ENCODE measurements around the gene RAP1GDS1. TPM values are rescaled to one million over a fixed set of nuclear protein-coding genes. Genes with fewer than 3 reads are reported as not detected.

The RAP1GDS1 gene
- total RNA-seq, 1 donor from 2014 or later, result 64.5 TPM

GRCh38 chr4:98491899-98492559 is 230.8 kb downstream of the RAP1GDS1 start:
- peak overlapping the region; percentile 79 for H3K27ac ChIP-seq (ENCODE audit: low read depth, low read length)
- Mint-ChIP-seq H3K36me3 (ENCODE audit: low read depth, unreplicated experiment) (peaks cover 10% of the 10 kb centered on the region), H3K27ac (ENCODE audit: unreplicated experiment) (peak overlapping the region; percentile 95), H3K27me3 (ENCODE audit: low read depth, unreplicated experiment) (no peaks in the 10 kb centered on the region), H3K4me1 (ENCODE audit: low read depth, unreplicated experiment) (peaks cover 48% of the 10 kb centered on the region), H3K9me3 (ENCODE audit: unreplicated experiment) (no peaks in the 10 kb centered on the region), H3K4me3 (ENCODE audit: unreplicated experiment) (peak overlapping the region; percentile 3)
- no peak overlapping the region for H3K4me3 ChIP-seq (ENCODE audit: insufficient read depth, low read depth, low read length)
- DNase-seq (ENCODE audit: low read depth) (peak; percentile 92), FAIRE-seq (peak; percentile 5)
- H3K27me3 ChIP-seq (ENCODE audit: insufficient read depth, low read length), result no peaks in the 10 kb centered on the region
- H3K79me2 ChIP-seq (ENCODE audit: insufficient read depth, low read length), result peaks cover 80% of the 10 kb centered on the region
- H4K20me1 ChIP-seq (ENCODE audit: insufficient read depth, low read length), result no peaks in the 10 kb centered on the region
- H3K36me3 ChIP-seq (ENCODE audit: insufficient read depth, low read length), result no peaks in the 10 kb centered on the region
- H3K4me1 ChIP-seq (ENCODE audit: insufficient read depth, low read length), result peaks cover 27% of the 10 kb centered on the region
- no peak overlapping the region for H2AFZ ChIP-seq (ENCODE audit: low read depth, low read length)
- peak overlapping the region; percentile 55 for H3K9ac ChIP-seq (ENCODE audit: low read length)
- TF ChIP-seq CTCF (IDR thresholded peaks at IDR 0.05; ENCODE audit: insufficient read depth, low read depth, low read length) (no peak), EZH2 (IDR thresholded peaks at IDR 0.05; ENCODE audit: insufficient read depth, low read length) (no peak)
- H3K9me3 ChIP-seq (ENCODE audit: insufficient read depth, low read depth, low read length), result no peaks in the 10 kb centered on the region
- H3K4me2 ChIP-seq (ENCODE audit: low read length), result peak overlapping the region; percentile 27

GRCh38 chr4:98493296-98493695 is 232.1 kb downstream of the RAP1GDS1 start:
- Histone ChIP-seq H3K36me3 (ENCODE audit: insufficient read depth, low read length) (no peaks in the 10 kb centered on the region), H3K9me3 (ENCODE audit: insufficient read depth, low read depth, low read length) (no peaks in the 10 kb centered on the region), H2AFZ (ENCODE audit: low read depth, low read length) (no peak overlapping the region), H3K4me3 (ENCODE audit: insufficient read depth, low read depth, low read length) (no peak overlapping the region), H3K4me1 (ENCODE audit: insufficient read depth, low read length) (peaks cover 27% of the 10 kb centered on the region), H3K9ac (ENCODE audit: low read length) (no peak overlapping the region), H3K4me2 (ENCODE audit: low read length) (no peak overlapping the region), H3K79me2 (ENCODE audit: insufficient read depth, low read length) (peaks cover 74% of the 10 kb centered on the region), H4K20me1 (ENCODE audit: insufficient read depth, low read length) (no peaks in the 10 kb centered on the region), H3K27ac (ENCODE audit: low read depth, low read length) (no peak overlapping the region), H3K27me3 (ENCODE audit: insufficient read depth, low read length) (no peaks in the 10 kb centered on the region)
- no peak for DNase-seq (ENCODE audit: low read depth)
- H3K27me3 Mint-ChIP-seq (ENCODE audit: low read depth, unreplicated experiment), result no peaks in the 10 kb centered on the region
- peaks cover 50% of the 10 kb centered on the region for H3K4me1 Mint-ChIP-seq (ENCODE audit: low read depth, unreplicated experiment)
- FAIRE-seq, result no peak
- H3K9me3 Mint-ChIP-seq (ENCODE audit: unreplicated experiment), result no peaks in the 10 kb centered on the region
- TF ChIP-seq EZH2 (IDR thresholded peaks at IDR 0.05; ENCODE audit: insufficient read depth, low read length) (no peak), CTCF (IDR thresholded peaks at IDR 0.05; ENCODE audit: insufficient read depth, low read depth, low read length) (no peak)
- H3K4me3 Mint-ChIP-seq (ENCODE audit: unreplicated experiment), result no peak overlapping the region
- H3K36me3 Mint-ChIP-seq (ENCODE audit: low read depth, unreplicated experiment), result peaks cover 19% of the 10 kb centered on the region
- H3K27ac Mint-ChIP-seq (ENCODE audit: unreplicated experiment), result no peak overlapping the region

Other genes starting within 250 kb of the RAP1GDS1 start
- 0.14 TPM in 1 of 2 replicates, not detected in the other for gene STPG2, start 117.9 kb upstream of the RAP1GDS1 start, total RNA-seq

Data from astrocyte (in vitro differentiated cells and primary cell).